Astrocyte of the hippocampus (primary cell): ENCODE results near the gene TOM1L2.

Experiments used
- DNase-seq: peaks from one replicate; pipeline ENCODE4 v3.0.0; 2011; ENCODE audit warnings: low read depth, low spot score

TOM1L2 gene

DNA sequence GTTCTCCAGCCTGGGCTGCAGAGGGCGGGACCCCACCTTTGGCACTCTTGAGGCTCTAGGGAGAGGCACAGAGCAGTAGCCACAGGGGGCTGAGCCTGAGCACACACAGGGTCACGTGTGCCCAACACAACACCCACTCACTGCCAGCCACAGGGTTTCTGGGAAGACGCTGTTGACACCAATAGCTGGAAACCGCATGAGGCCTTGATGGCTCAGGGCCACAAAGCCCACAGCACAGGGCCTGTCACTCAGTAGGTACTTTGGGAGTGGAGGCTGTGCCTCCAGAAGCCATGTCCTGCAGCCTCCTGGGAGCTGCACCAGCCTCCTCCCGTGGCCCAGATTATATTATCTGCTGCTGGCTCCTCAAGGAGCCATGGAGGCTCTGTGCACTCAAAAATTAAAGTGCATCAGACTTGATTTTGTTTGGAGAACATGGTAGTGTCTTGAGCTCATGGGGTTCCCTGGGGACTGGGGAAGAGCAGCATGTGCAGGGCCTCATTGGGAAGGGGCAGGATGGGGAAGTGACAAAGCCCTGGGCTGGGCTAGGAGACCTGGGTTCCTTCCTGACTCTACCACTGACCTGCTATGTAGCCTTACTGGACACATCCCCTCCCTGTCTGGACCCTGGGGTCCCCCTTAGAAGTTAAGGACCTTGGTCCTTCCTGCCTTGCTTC lies 122.9 kb downstream of the TOM1L2 start:
- peak; percentile 66 for DNase-seq

- DNase-seq: no peak
Measured at GRCh38 chr17:17848311-17849082, 123.7 kb downstream of the TOM1L2 start.

DNA sequence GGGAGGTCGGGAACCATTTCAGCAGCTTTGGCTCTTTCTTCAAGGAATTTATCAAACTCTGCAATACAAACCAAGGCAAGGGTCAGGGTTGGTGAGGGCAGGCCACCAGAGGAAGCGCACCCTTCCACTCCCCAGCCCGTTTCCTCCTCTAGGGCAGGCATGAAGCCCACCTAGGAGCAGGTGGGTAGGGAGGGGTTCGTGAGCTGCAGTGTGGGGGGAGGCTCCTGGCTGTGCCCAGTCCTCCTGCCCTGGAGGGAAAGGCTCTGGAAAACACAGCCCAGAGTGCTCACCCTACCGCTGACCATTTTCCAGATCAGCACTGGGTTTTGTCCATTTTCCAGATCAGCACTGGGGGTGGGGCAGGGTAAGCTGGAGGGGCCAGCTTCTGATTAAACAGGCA lies 124.5 kb downstream of the TOM1L2 start:
- no peak for DNase-seq

DNA sequence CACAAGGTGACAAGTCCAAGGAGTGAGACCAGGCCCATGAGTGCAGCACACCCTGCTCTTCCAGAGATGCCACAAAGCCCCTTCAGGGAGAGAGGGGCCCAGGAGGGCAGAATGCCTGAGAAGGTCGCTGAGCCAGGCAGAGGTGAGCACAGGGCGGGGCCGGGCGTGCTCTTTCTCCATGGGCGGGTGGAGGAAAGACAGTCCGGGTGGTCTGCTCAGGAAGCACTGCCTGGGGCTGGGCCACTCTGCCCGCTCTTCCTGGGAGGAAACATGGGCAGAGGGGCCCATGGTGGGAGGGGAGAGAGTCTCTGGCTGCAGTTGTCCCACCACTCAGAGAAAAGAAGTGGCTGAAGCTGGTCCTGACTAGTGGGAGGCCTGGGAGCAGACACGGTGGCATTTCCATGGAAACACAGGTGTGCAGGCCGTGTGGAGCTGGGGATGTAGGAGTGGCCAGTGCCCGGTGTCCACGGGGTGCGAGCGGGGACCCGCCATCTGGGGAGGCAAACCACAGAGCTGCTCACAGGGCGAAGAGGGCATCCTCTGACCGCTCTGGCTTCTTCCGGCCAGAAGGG lies 125.0 kb downstream of the TOM1L2 start:
- no peak for DNase-seq

DNA sequence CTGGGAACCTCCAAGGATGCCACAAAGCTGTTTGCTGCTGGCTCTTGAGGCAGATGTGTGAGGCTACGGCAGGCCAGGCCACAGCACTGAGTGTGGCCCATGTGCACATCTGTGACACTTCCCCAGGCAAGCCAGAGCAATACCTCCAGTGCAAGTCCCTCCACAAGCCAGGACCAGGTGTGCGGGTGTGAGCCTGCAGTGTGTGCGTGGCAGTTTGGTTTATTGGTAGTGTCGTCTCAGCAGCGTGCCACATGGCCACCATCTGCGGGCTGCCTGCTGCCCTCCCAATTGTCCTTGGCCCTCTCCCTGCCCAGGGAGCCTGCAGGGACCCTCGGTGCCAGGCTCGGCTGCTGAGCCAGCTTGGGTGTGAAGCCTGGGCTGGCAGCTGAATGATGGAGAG lies 125.6 kb downstream of the TOM1L2 start:
- DNase-seq: no peak

- DNase-seq: no peak
Measured at GRCh38 chr17:17846003-17846402, 126.2 kb downstream of the TOM1L2 start.

DNA sequence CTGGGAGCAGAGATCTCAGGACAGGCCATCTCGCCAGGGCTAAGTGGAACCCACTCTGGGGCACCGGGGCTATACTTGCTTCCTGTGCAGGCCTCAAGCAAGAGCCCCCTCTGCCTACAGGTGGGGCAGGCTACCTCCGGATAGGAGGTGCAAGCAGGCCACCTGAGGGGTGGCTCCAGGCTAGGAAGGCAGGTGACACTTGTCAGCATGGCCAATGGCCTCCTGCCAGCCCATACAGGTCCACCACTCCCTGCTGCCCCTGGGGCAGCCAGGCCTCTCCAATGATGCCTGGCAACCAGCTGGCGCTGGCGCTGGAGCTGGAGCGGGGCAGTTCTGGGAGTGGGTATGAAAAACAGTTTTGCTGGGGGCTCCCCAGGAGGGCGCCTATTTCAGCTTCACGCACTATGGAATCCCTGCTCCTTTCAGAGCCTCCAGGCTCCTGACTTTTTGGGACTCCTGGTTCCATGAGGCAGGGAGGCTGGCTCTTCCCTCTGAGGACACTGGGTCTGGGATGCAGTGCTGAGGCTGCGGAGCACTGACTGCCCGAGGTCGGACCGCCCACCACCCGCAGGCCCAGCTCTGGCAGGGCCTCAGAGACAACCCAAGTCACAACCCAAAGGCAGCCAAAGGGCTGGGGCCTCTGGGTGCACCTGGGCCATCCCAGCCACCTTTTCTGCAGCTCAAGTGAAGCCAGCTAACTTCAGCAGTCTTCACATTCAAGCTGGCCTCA lies 127.0 kb downstream of the TOM1L2 start:
- no peak for DNase-seq

DNA sequence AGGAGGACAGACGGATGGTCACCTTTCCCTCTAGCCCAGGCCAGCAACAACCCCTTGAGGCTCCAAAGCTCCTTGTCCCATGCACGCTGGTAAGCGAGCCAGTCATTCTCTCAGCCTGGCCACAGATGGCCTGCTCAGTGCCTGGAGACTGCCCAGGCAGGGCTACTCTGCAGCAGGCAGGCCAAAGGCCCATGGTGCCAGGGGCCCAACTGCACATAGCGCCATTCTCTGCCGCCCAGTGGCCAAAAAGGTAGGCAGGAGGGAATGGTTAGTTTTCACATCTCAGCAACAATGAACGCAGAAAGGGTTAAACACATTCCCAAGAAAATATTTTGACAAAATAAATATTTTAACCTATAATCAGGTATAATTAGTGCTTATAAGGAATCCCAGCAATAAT lies 127.7 kb downstream of the TOM1L2 start:
- no peak for DNase-seq

- DNase-seq: no peak
Measured at GRCh38 chr17:17844079-17844478, 128.1 kb downstream of the TOM1L2 start.

- no peak for DNase-seq
Measured at GRCh38 chr17:17843096-17843495, 129.1 kb downstream of the TOM1L2 start.

- DNase-seq: no peak
Measured at GRCh38 chr17:17842111-17842876, 129.9 kb downstream of the TOM1L2 start.

- DNase-seq: no peak
Measured at GRCh38 chr17:17841601-17842025, 130.6 kb downstream of the TOM1L2 start.

DNA sequence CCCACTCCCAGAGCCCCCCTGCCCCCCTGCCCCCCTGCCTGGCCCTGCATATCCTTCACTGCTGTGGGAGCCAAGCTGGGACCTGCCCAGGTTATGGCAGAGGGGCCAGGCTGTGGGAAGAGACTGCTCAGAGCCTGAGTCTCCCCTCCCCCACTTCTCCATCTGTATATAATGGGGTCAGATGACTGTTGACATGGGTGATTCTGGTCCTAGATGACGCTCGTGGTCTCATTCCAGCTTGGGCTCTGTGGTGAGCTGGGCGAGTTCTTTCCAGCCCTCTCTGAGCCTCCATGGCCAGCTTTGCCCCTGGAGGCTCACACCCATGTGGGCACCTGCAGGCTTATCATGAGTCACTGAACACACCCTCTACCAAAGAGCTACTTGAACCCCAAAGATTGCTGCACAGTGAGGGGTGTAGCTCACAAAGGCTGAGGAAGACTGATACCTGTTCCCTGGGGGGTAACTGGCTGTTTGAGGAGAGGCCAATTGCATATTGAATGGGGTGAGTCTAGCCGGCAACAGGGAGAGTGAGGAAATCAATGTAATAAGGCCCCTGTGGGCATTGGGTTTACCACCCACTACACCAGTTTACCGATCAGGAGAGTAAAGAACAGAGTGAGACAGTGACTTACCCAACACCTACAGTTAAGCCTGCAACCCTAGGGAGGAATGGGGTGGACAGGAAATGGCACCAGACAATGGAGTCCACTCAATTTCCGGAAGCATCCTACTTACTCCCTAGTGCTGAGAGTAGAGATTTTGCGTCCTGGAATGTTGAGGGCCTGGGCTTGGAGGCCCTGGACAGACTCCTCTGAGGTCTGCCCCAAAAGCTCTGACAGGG lies 131.2 kb downstream of the TOM1L2 start:
- DNase-seq: peak; percentile 53

GRCh38 chr17:17839791-17840707 lies 132.2 kb downstream of the TOM1L2 start:
- DNase-seq: peak; percentile 95

DNA sequence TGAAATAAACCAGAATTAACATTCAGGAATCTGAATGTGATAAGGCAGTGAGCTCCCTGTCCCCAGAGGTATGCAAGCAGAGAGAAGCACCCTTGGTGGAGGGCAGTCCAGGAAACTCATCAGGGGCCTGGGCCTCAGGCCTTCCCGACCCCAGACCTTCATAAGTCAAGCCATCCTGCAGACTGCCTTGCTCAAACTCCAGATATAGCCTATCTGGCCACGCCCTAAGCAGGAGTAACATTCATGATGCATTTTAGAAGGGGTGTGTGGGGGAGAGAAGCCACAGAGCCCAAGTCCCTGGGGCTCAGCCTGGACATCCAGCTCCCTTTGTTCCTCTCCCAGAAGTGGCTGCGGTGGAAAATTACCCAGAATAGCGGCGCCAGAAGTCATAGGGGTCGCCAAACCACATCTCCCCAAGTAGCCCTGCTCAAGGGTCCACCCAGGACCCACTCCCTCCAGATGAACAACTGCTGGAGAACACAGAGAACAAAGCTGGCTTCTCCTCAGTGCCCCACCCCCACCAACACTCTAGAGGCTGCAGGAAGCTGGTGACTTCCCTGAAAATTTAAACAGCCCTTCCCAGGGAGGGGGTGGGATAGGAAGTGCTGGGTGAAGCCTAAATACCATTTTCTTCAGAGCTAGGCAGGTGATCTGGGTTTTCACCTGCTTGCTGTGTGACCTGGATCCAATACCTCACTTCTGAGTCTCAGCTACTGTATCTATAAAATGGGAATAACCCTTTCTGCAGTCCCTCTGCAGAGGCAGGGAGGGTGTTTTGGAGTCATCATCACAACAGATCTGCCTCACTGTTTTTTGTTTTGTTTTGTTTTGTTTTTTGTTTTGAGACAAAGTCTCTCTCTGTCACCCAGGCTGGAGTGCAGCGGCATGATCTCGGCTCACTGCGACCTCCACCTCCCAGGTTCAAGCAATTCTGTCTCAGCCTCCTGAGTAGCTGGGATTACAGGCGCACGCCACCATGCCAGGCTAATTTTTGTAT lies 133.9 kb downstream of the TOM1L2 start:
- peak; percentile 48 for DNase-seq

GRCh38 chr17:17837380-17837821 lies 134.8 kb downstream of the TOM1L2 start:
- no peak for DNase-seq

DNA sequence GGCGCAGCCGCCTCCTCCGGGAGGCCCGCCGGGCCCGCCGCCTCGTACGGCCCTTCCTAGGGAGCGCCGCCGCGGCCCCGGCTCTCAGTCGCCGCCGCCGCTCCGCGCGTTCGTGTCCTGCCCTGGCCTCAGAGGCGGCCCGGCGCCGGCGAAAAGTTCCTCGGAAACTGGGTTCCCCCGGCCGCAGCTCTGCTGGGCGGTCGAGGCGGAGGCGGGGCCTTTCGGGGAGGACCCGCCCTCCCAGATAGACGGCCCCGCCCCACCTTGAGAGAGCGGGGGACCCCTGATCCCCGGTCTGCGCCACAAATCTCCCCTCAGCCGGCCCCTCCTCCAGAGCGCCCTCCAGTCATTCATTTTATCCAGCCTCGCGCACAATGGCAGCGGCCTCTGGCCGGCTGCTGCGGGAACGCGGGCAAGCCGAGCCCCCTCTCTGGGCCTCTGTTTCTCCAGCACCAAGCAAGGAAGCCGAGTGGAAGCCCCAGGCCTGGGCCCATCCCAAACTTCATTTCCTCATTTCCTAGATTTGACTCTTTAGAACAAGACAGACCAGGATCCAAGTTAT lies 135.3 kb downstream of the TOM1L2 start, which contains the start of gene SREBF1:
Gene SREBF1, minus strand, starts transcription at position 169 of the 562 bp plus-strand sequence. CDS start 169 bp downstream, outside the sequence.
- peak; percentile 76 for DNase-seq
